CD4-positive, alpha-beta T cell treated with Interleukin-12 subunit alpha and Interleukin-12 subunit beta, for 1 hour (primary cell): ENCODE measurements around the gene NGF.
"Not testable (repeated sequence)": the region's sequence is repeated elsewhere in the genome, so short reads cannot be mapped to it uniquely, and the experiment has no call there.

Experiments
- DNase-seq: peaks from one replicate; pipeline ENCODE4 v3.0.0-alpha.2; 2020

NGF gene

GRCh38 chr1:115337633-115338456 is at the start of gene NGF:
NGF (minus strand) TSS chr1:115338249; CDS start chr1:115286795, 51,454 bp downstream.
- DNase-seq: no peak

GRCh38 chr1:115383455-115383854 is 45.4 kb upstream of the NGF start:
- not testable (repeated sequence) for DNase-seq

GRCh38 chr1:115379943-115380342 is 41.9 kb upstream of the NGF start:
- DNase-seq: no peak

- no peak for DNase-seq
These were observed 39.4 kb upstream of the NGF start for GRCh38 chr1:115377411-115377810.

- DNase-seq: no peak
These were observed 36.5 kb upstream of the NGF start for GRCh38 chr1:115374598-115374997.

DNA sequence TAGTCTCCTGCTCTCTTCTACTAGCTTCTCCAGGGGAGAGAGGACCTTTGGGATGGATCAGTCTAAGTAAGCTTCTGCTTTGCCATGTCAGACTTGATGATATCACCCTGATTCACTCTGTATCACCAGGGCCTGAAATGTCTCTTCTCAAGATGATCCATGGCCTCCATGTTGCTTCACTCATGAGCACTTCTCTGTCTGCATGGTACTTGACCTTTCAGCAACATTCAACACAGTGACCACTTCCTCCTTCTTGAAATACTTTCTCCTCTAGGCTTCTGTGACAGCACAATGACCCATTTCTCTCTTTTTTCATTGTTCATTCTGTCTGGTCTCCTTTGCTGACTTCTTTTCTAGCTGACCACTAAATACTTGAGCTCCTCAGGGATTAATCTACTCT is 35.3 kb upstream of the NGF start:
- no peak for DNase-seq

DNA sequence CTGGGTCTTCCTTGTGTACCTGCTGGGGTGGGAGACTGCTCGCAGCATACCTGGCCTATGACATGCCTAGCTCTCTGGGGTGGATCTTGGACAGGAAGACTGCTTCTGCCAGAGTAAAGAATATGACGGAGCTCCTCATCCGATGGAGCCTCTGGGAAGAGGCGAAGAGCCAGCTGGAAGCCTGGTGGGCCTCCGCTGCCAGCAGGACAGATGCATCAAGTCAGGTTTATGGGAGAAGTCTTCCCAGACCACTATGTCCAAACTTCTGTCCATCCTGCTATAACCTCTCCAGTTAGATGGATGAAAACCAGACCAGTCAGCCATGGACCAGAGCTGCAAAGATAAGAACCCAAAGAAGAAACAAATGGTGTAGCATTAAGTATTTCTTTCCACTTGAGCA is 27.7 kb upstream of the NGF start:
- DNase-seq: no peak

DNA sequence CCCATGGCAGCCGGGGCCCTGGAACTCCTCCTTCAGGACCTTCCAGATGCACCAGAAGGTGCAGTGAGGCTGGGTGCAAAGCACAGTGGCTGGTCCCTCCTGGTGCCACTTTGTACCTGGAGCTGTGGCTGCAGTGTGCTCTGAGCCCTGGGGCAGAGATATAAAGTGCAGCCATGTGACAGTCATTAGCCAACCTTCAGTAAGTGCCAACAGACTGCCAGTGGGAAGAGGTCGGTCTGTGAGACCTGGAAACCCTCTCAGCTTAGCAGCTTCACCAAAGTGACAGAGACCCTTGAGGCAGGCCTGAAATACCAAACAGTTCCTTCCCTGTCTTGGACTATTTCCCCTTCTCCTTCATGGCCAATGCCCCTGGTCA is 26.7 kb upstream of the NGF start:
- no peak for DNase-seq

GRCh38 chr1:115364046-115364779 is 26.2 kb upstream of the NGF start:
- DNase-seq: no peak

DNA sequence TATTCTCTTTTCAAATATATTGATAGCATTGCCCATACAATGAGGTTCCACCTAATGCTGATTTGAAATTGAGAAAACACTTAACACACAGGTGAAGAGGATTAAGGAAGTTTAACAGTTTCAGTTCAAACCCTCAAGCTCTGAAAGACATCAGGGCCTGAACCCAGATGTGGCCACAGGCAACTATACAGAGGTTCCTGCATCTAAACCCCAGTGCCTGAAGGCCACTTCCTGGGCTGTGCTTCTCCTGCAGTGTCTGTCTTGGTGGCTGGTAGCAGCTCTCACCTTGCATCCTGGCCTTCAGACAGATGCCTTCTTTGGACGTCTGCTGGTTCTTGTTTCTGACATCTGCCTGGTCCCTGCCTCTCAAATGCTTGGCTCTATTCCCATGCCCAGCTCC is 25.1 kb upstream of the NGF start:
- no peak for DNase-seq

- not testable (repeated sequence) for DNase-seq
These were observed 22.6 kb upstream of the NGF start for GRCh38 chr1:115360505-115361129.

- DNase-seq: not testable (repeated sequence)
These were observed 21.9 kb upstream of the NGF start for GRCh38 chr1:115359787-115360452.

DNA sequence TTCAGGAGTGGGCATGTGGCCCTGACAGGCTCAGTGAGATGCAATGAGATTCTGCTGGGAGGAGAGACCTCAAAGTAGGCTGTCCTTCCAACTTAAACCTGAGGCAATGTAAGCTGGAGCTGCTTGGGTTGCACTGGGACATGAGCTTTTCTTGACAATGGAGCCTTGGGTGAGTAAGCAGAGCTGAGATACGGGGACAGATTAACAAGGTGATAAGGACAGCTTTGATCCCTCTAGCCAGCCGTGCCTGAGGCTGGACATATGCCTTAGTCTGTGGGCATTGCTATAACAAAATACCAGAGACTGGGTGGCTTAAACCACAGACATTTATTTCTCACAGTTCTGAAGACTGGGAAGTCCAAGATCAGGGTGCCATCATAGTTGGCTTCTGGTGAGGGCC is 18.3 kb upstream of the NGF start:
- no peak for DNase-seq

DNA sequence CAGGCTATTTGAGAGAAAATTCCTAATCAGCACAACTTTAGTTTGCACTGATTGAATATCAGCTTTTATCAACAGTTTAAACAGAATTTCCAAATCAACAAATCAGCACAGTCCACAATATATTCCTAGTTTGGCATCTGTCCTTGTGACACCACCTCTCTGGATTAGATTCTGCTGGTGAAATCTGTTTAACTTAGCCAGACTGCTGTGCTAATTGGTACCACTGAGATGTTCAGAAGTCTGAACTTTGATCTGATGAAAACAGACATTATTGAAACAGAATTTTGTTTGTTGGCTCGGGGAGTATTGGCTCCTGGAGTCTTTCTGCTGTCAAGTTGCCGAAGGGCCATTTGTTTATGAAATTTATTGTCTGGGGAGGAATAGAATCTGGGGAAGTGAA is 17.0 kb upstream of the NGF start:
- no peak for DNase-seq

GRCh38 chr1:115351143-115351542 is 13.1 kb upstream of the NGF start:
- DNase-seq: no peak

DNA sequence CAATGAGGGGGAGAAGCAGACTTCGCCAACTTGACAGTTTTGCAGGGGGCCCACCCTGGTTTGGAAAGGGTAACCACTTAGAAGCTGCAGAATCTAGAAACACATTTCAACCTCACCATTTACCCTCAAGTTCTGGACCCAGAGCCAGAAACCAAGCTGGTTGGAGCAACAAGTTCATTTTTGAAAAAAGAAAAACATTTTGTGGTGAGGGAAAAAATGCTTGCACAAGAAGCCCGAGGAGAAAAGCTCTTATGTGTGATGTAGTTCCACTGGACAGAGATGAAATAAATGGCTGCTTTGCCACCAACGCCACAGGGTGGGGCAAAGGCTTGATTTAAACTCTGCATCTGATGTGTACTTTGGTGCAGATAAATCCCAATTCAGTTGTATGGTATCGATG is 10.6 kb upstream of the NGF start:
- DNase-seq: no peak

DNA sequence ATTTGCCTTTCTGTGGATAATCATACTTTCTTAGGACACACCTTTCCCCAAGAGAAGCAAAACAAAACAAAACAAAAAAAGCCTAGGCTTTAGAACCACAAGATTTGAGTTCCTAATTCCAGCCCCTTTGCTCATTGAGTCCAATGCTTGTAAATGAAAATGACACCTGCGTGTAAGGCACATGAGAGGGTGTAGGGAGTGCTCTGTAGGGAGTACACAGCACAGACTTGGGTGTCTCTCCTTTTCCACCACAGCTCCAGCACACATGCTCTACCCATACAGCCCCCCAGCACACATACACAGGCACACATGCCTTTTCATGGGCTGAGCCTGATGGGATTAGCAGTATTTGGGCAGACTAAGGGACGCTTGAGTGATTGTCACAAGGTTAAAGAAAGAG is 9.2 kb upstream of the NGF start:
- DNase-seq: no peak

GRCh38 chr1:115343200-115343737 is 5.2 kb upstream of the NGF start:
- DNase-seq: no peak

DNA sequence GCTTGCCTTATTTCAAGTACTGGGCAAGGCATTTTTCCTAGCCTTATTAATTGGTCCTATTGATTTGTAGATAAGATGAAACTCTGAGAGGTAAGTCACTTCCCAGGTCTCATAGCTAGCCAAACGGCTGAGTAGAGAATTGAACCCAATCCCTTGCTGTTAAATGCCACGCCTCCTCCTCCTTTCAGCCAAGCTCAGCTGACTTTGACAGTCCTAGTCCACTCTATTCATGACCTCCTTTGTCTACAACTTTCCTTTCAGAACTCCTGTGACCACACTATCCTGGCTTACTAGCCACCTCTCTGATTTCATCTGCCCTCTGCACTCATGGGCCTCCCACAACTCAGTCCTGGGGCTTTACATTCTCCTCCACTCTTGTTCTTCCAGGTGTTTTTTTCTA is 3.9 kb upstream of the NGF start:
- no peak for DNase-seq

- no peak for DNase-seq
These were observed 2.8 kb upstream of the NGF start for GRCh38 chr1:115340879-115341278.

DNA sequence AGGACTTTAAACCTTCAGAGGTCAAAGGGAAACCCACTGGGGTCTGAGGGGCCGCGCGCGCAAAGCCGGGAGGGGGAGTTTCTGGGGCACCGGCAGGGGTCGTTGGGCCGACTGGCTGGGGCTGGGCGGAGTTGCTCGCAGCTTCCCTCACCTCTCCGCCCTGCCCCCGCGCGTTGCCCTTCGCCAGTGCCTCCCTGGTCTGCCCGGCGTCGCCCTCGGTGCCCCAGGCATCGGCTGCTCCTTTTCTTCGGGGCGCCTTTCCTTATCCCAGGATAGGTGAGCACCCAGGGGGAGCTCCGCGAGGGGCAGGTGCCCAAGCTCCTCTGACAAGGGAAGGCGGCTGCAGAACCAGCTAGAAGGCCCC is 390 bp upstream of the NGF start:
- no peak for DNase-seq

DNA sequence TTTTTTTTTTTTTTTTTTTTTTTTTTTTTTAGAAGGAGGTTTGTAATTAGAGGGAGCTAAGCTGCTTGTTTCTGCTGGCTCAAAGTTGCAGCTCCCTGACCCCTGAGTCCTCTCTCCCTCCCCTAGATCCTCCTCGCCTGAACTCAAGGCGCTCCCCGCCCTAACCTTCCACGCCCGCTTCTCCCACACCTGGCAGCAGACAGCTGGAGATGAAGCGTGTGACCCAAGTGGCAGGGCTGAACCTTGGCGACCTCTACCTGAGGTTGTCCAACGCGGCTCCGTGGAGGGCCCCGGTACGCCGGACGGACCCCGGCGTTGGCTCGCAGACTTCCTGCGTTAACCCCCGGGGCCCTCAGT is 795 bp downstream of the NGF start:
- no peak for DNase-seq

- DNase-seq: no peak
These were observed 1.3 kb downstream of the NGF start for GRCh38 chr1:115336741-115337140.
